Measurements from ENCODE around the gene RGL2.
"Not testable (repeated sequence)": the region's sequence is repeated elsewhere in the genome, so short reads cannot be mapped to it uniquely, and the experiment has no call there.

Gene RGL2

GRCh38 chr6:33298773-33299236 lies at the start of gene RGL2:
TSS of gene RGL2 (minus strand) at chr6:33298942. CDS start at chr6:33298610, 332 bp downstream.
- Mint-ChIP-seq H3K36me3 (ENCODE audit: low read depth) (peaks cover 34% of the 10 kb centered on the region), H3K27me3 (no peaks in the 10 kb centered on the region), H3K9me3 (no peaks in the 10 kb centered on the region), H3K4me1 (peaks cover 36% of the 10 kb centered on the region), H3K27ac (peak within 1 kb of the TSS; percentile 98), H3K4me3 (peak within 1 kb of the TSS; percentile 93)
- DNase-seq (peak; percentile 69), ATAC-seq (peak; percentile 21)

GRCh38 chr6:33347816-33348215 lies 49.1 kb upstream of the RGL2 start:
- no peak overlapping the region for H3K4me3 Mint-ChIP-seq
- ATAC-seq: no peak
- no peak for DNase-seq
- H3K27ac Mint-ChIP-seq: no peak overlapping the region
- no peaks in the 10 kb centered on the region for H3K27me3 Mint-ChIP-seq
- peaks cover 25% of the 10 kb centered on the region for H3K4me1 Mint-ChIP-seq
- no peaks in the 10 kb centered on the region for H3K9me3 Mint-ChIP-seq
- H3K36me3 Mint-ChIP-seq (ENCODE audit: low read depth): no peaks in the 10 kb centered on the region

- H3K27me3 Mint-ChIP-seq; H3K36me3 Mint-ChIP-seq (ENCODE audit: low read depth); DNase-seq; ATAC-seq; H3K4me3 Mint-ChIP-seq; H3K27ac Mint-ChIP-seq; H3K9me3 Mint-ChIP-seq: not testable (repeated sequence)
- peaks cover 25% of the 10 kb centered on the region for H3K4me1 Mint-ChIP-seq
These were observed 48.2 kb upstream of the RGL2 start for GRCh38 chr6:33346972-33347371.

- Mint-ChIP-seq H3K4me3 (peak overlapping the region; percentile 71), H3K36me3 (ENCODE audit: low read depth) (no peaks in the 10 kb centered on the region), H3K9me3 (no peaks in the 10 kb centered on the region), H3K27me3 (no peaks in the 10 kb centered on the region), H3K4me1 (peaks cover 28% of the 10 kb centered on the region), H3K27ac (peak overlapping the region; percentile 73)
- DNase-seq (peak; percentile 46), ATAC-seq (peak; percentile 39)
These were observed 46.3 kb upstream of the RGL2 start for GRCh38 chr6:33344701-33345697.

GRCh38 chr6:33343953-33344611 lies 45.3 kb upstream of the RGL2 start:
- peaks cover 30% of the 10 kb centered on the region for H3K4me1 Mint-ChIP-seq
- no peaks in the 10 kb centered on the region for H3K9me3 Mint-ChIP-seq
- H3K36me3 Mint-ChIP-seq (ENCODE audit: low read depth): no peaks in the 10 kb centered on the region
- peak overlapping the region; percentile 71 for H3K4me3 Mint-ChIP-seq
- peak; percentile 77 for ATAC-seq
- H3K27ac Mint-ChIP-seq: peak overlapping the region; percentile 67
- no peaks in the 10 kb centered on the region for H3K27me3 Mint-ChIP-seq
- peak; percentile 24 for DNase-seq

- ATAC-seq; H3K36me3 Mint-ChIP-seq (ENCODE audit: low read depth); H3K27me3 Mint-ChIP-seq; H3K9me3 Mint-ChIP-seq; DNase-seq: not testable (repeated sequence)
- peak overlapping the region; percentile 67 for H3K27ac Mint-ChIP-seq
- H3K4me3 Mint-ChIP-seq: peak overlapping the region; percentile 71
- H3K4me1 Mint-ChIP-seq: peaks cover 30% of the 10 kb centered on the region
These were observed 44.8 kb upstream of the RGL2 start for GRCh38 chr6:33343606-33343952.

GRCh38 chr6:33339193-33339592 lies 40.5 kb upstream of the RGL2 start:
- Mint-ChIP-seq H3K36me3 (ENCODE audit: low read depth) (no peaks in the 10 kb centered on the region), H3K27ac (no peak overlapping the region), H3K4me1 (peaks cover 19% of the 10 kb centered on the region), H3K9me3 (no peaks in the 10 kb centered on the region), H3K27me3 (no peaks in the 10 kb centered on the region), H3K4me3 (no peak overlapping the region)
- DNase-seq: no peak
- no peak for ATAC-seq

GRCh38 chr6:33336495-33336894 lies 37.8 kb upstream of the RGL2 start:
- DNase-seq (no peak), ATAC-seq (no peak)
- no peaks in the 10 kb centered on the region for H3K9me3 Mint-ChIP-seq
- H3K27me3 Mint-ChIP-seq: no peaks in the 10 kb centered on the region
- H3K4me1 Mint-ChIP-seq: peaks cover 24% of the 10 kb centered on the region
- no peak overlapping the region for H3K4me3 Mint-ChIP-seq
- no peaks in the 10 kb centered on the region for H3K36me3 Mint-ChIP-seq (ENCODE audit: low read depth)
- H3K27ac Mint-ChIP-seq: no peak overlapping the region

GRCh38 chr6:33335916-33336315 lies 37.2 kb upstream of the RGL2 start:
- Mint-ChIP-seq H3K27ac (no peak overlapping the region), H3K9me3 (no peaks in the 10 kb centered on the region)

GRCh38 chr6:33333666-33334065 lies 34.9 kb upstream of the RGL2 start:
- H3K36me3 Mint-ChIP-seq (ENCODE audit: low read depth): no peaks in the 10 kb centered on the region
- H3K9me3 Mint-ChIP-seq: no peaks in the 10 kb centered on the region
- H3K27ac Mint-ChIP-seq: no peak overlapping the region
- H3K4me1 Mint-ChIP-seq: peaks cover 25% of the 10 kb centered on the region
- ATAC-seq (no peak), DNase-seq (no peak)
- no peaks in the 10 kb centered on the region for H3K27me3 Mint-ChIP-seq
- no peak overlapping the region for H3K4me3 Mint-ChIP-seq

More at GRCh38 chr6:33335916-33336315, 37.2 kb upstream of the RGL2 start:
- no peak overlapping the region for H3K4me3 Mint-ChIP-seq
- H3K27me3 Mint-ChIP-seq: no peaks in the 10 kb centered on the region
- no peaks in the 10 kb centered on the region for H3K36me3 Mint-ChIP-seq (ENCODE audit: low read depth)
- ATAC-seq (no peak), DNase-seq (no peak)
- peaks cover 26% of the 10 kb centered on the region for H3K4me1 Mint-ChIP-seq

- H3K27me3 Mint-ChIP-seq: no peaks in the 10 kb centered on the region
- ATAC-seq (no peak), DNase-seq (no peak)
- H3K27ac Mint-ChIP-seq: no peak overlapping the region
- no peaks in the 10 kb centered on the region for H3K9me3 Mint-ChIP-seq
- H3K36me3 Mint-ChIP-seq (ENCODE audit: low read depth): no peaks in the 10 kb centered on the region
- H3K4me1 Mint-ChIP-seq: peaks cover 25% of the 10 kb centered on the region
- no peak overlapping the region for H3K4me3 Mint-ChIP-seq
These were observed 32.0 kb upstream of the RGL2 start for GRCh38 chr6:33330736-33331135.

GRCh38 chr6:33329058-33329457 lies 30.3 kb upstream of the RGL2 start:
- H3K27me3 Mint-ChIP-seq: no peaks in the 10 kb centered on the region
- no peak overlapping the region for H3K4me3 Mint-ChIP-seq
- H3K36me3 Mint-ChIP-seq (ENCODE audit: low read depth): no peaks in the 10 kb centered on the region
- no peak overlapping the region for H3K27ac Mint-ChIP-seq
- no peaks in the 10 kb centered on the region for H3K9me3 Mint-ChIP-seq
- peaks cover 21% of the 10 kb centered on the region for H3K4me1 Mint-ChIP-seq
- no peak for ATAC-seq
- DNase-seq: no peak

GRCh38 chr6:33324125-33324524 lies 25.4 kb upstream of the RGL2 start:
- peaks cover 46% of the 10 kb centered on the region for H3K4me1 Mint-ChIP-seq
- ATAC-seq (no peak), DNase-seq (no peak)
- H3K36me3 Mint-ChIP-seq (ENCODE audit: low read depth): peaks cover 35% of the 10 kb centered on the region
- peak overlapping the region; percentile 100 for H3K27ac Mint-ChIP-seq
- peak overlapping the region; percentile 98 for H3K4me3 Mint-ChIP-seq
- no peaks in the 10 kb centered on the region for H3K9me3 Mint-ChIP-seq
- H3K27me3 Mint-ChIP-seq: no peaks in the 10 kb centered on the region

- ATAC-seq (no peak), DNase-seq (peak; percentile 41)
- Mint-ChIP-seq H3K36me3 (ENCODE audit: low read depth) (peaks cover 38% of the 10 kb centered on the region), H3K27ac (peak overlapping the region; percentile 100), H3K4me1 (peaks cover 51% of the 10 kb centered on the region), H3K4me3 (peak overlapping the region; percentile 98), H3K27me3 (no peaks in the 10 kb centered on the region), H3K9me3 (no peaks in the 10 kb centered on the region)
These were observed 24.8 kb upstream of the RGL2 start for GRCh38 chr6:33323623-33323948.

GRCh38 chr6:33321227-33321626 lies 22.5 kb upstream of the RGL2 start:
- Mint-ChIP-seq H3K27ac (peak overlapping the region; percentile 81), H3K4me3 (peak overlapping the region; percentile 98), H3K27me3 (no peaks in the 10 kb centered on the region), H3K36me3 (ENCODE audit: low read depth) (peaks cover 46% of the 10 kb centered on the region), H3K4me1 (peaks cover 70% of the 10 kb centered on the region), H3K9me3 (no peaks in the 10 kb centered on the region)
- DNase-seq: no peak
- no peak for ATAC-seq

Data from activated naive CD8-positive, alpha-beta T cell treated with anti-CD3 and anti-CD28 coated beads, Interleukin-2, amount 50 U/mL, for 24 hours (primary cell).